ENCODE data around the gene HYAL2.
A peak's percentile ranks its signal among the peaks of the same experiment; 100 is the strongest.

Gene HYAL2

DNA sequence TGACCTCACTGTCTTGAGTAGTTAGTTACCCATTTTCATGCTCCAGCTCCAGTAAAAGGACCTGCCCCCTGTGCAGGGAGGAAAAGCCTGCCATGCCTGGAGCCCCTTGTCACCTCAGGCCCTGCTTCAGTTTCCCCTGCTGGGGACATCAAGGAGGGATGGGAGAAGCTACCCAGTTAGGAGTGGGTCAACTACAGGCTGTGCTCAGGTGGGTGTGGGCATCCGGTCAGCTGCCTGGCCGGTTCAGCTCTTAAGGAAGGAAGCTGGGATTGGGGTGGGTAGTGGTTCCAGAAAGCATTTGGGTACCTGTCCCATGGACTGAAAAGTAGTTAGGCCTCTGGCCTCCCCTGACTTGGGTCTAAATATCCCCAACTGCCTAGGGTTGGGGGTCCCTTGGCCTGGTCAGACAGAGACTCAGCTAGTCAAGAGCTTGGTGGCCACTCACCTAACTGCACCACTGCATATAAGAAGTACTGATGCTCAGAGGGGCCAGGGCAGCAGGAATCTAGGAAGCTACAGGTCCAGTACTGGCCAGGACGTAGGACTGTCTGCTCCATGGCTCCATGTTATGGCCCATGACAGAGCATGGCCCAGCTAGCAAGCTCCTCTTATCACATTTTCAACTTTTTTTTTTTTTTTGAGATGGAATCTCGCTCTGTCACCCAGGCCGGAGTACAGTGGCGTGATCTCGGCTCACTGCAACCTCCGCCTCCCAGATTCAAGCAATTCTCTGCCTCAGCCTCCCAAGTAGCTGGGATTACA lies 43.1 kb downstream of the HYAL2 start:
- Histone ChIP-seq H3K4me3 (ENCODE audit: low read depth, low read length) (no peak overlapping the region), H3K36me3 (ENCODE audit: control insufficient read depth, insufficient read depth, low read length) (no peaks in the 10 kb centered on the region), H3K27me3 (ENCODE audit: control insufficient read depth, insufficient read depth, low read length) (peaks cover 33% of the 10 kb centered on the region), H3K9me3 (ENCODE audit: control insufficient read depth, insufficient read depth, low read length) (no peaks in the 10 kb centered on the region), H3K4me1 (ENCODE audit: control insufficient read depth, insufficient read depth, low read length) (peaks cover 4% of the 10 kb centered on the region; the same call in 1 of the 2 replicates), H3K27ac (ENCODE audit: low read depth, low read length) (no peak overlapping the region), H3K9ac (ENCODE audit: low read depth, low read length) (no peak overlapping the region)

DNA sequence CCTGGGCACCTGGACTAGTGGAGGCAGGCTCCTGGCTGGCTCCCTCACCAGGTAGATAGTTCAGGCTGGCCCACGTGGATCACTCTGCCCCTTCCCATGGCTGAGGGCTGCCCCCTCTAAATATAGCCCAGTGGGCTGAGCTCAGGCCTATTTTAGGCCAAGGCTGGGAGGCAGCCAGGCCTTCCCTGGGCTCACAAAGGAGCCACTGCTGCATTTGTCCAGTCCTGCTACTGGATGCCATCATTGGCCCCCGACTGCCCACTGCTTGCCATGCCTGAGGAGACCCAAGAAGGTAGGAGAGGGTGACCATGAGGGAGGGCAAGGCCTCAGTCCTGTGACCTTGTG lies 43.7 kb downstream of the HYAL2 start, which contains the start of gene LSMEM2:
Gene LSMEM2, plus strand, starts transcription at position 208 of the 345 bp plus-strand sequence. Its CDS starts 27 bp downstream, at position 235.
- Histone ChIP-seq H3K36me3 (ENCODE audit: control insufficient read depth, insufficient read depth, low read length) (no peaks in the 10 kb centered on the region), H3K4me3 (ENCODE audit: low read depth, low read length) (no peak within 1 kb of the TSS), H3K9me3 (ENCODE audit: control insufficient read depth, insufficient read depth, low read length) (no peaks in the 10 kb centered on the region), H3K27ac (ENCODE audit: low read depth, low read length) (no peak within 1 kb of the TSS), H3K9ac (ENCODE audit: low read depth, low read length) (no peak within 1 kb of the TSS), H3K27me3 (ENCODE audit: control insufficient read depth, insufficient read depth, low read length) (peaks cover 38% of the 10 kb centered on the region), H3K4me1 (ENCODE audit: control insufficient read depth, insufficient read depth, low read length) (peaks cover 4% of the 10 kb centered on the region; the same call in 1 of the 2 replicates)

DNA sequence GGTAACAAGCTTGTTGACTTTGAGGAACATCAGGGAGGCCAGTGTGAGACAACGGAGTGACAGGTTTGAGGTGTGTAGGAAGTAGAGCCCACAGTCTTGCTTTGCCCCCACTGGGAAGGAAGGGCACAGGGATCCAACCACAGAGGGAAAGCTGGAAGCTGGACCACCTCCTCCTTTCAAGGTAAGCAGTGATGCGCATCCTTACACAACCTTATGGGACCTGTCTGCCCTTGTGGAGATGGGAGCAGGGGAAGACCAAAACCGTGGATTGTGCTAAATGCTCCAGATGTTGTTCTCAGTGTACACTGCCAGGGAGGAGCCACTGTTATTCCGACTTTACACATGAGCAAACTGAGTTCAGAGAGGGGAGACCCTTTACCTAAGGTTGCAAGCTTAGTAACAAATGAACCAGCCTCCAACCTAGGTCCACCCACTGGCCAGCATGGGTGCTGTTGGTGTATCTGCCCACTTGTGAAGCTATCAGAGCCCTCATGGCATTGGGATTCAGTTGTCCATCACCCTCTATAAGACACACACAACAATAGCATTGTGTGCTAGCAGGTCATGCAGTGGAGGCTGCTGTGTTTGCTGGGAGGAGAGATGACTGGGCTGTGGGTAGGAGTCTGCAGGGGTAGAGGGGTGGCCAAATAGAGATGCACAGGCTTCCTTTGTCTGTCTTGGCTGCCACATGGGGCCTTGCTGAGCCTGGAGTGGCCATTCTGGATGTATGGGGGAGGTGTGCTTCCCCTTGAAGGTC lies 44.2 kb downstream of the HYAL2 start:
- peaks cover 44% of the 10 kb centered on the region for H3K27me3 ChIP-seq (ENCODE audit: control insufficient read depth, insufficient read depth, low read length)
- no peak overlapping the region for H3K9ac ChIP-seq (ENCODE audit: low read depth, low read length)
- H3K9me3 ChIP-seq (ENCODE audit: control insufficient read depth, insufficient read depth, low read length) = no peaks in the 10 kb centered on the region
- H3K27ac ChIP-seq (ENCODE audit: low read depth, low read length) = no peak overlapping the region
- H3K4me3 ChIP-seq (ENCODE audit: low read depth, low read length) = no peak overlapping the region
- no peaks in the 10 kb centered on the region for H3K36me3 ChIP-seq (ENCODE audit: control insufficient read depth, insufficient read depth, low read length)
- H3K4me1 ChIP-seq (ENCODE audit: control insufficient read depth, insufficient read depth, low read length) = peaks cover 4% of the 10 kb centered on the region; the same call in 1 of the 2 replicates

DNA sequence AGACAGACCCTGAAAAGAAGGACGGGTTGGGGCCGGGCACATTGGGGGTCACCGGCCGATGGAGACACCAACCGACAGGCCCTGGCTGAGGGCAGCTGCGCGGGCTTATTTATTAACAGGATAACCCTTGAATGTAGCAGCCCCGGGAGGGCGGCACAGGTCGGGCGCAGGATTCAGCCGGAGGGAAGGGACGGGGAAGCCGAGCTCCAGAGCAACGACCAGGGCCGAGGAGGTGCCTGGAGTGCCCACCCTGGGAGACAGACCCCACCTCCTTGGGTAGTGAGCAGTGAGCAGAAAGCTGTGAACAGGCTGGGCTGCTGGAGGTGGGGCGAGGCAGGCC lies 45.8 kb downstream of the HYAL2 start:
- no peak overlapping the region for H3K27ac ChIP-seq (ENCODE audit: low read depth, low read length)
- H3K9ac ChIP-seq (ENCODE audit: low read depth, low read length) = no peak overlapping the region
- no peaks in the 10 kb centered on the region for H3K36me3 ChIP-seq (ENCODE audit: control insufficient read depth, insufficient read depth, low read length)
- H3K4me1 ChIP-seq (ENCODE audit: control insufficient read depth, insufficient read depth, low read length) = peaks cover 4% of the 10 kb centered on the region; the same call in 1 of the 2 replicates
- H3K27me3 ChIP-seq (ENCODE audit: control insufficient read depth, insufficient read depth, low read length) = peaks cover 47% of the 10 kb centered on the region
- H3K9me3 ChIP-seq (ENCODE audit: control insufficient read depth, insufficient read depth, low read length) = no peaks in the 10 kb centered on the region
- H3K4me3 ChIP-seq (ENCODE audit: low read depth, low read length) = no peak overlapping the region

DNA sequence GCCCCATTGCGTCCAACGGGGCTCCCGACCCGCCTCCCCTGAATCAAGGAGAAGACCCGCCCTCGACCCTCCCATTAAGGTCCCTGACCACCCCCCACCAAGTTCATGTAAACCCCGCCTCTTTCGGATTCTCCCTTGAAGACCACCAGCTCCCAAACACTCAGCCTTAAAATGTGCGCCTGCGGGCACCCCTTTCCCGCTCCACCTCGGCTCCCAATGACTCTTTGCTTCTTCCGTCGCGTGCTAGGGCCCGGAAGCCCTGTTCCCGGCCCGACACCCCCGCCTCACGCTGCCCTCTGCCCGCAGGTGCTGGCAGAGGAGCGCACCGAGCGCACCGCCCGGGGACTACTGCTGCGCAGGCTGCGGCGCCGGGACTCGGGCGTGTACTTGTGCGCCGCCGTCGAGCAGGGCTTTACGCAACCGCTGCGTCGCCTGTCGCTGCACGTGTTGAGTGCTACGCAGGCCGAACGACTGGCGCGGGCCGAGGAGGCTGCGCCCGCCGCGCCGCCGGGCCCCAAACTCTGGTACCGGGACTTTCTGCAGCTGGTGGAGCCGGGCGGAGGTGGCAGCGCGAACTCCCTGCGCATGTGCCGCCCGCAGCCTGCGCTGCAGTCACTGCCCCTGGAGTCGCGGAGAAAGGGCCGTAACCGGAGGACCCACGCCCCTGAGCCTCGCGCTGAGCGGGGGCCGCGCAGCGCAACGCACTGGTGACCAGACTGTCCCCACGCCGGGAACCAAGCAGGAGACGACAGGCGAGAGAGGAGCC lies 46.4 kb downstream of the HYAL2 start:
- Histone ChIP-seq H3K27ac (ENCODE audit: low read depth, low read length) (no peak overlapping the region), H3K4me1 (ENCODE audit: control insufficient read depth, insufficient read depth, low read length) (peaks cover 4% of the 10 kb centered on the region; the same call in 1 of the 2 replicates), H3K9me3 (ENCODE audit: control insufficient read depth, insufficient read depth, low read length) (no peaks in the 10 kb centered on the region), H3K9ac (ENCODE audit: low read depth, low read length) (no peak overlapping the region), H3K27me3 (ENCODE audit: control insufficient read depth, insufficient read depth, low read length) (peaks cover 47% of the 10 kb centered on the region), H3K4me3 (ENCODE audit: low read depth, low read length) (peak overlapping the region; percentile 62; the same call in 1 of the 2 replicates), H3K36me3 (ENCODE audit: control insufficient read depth, insufficient read depth, low read length) (no peaks in the 10 kb centered on the region)

DNA sequence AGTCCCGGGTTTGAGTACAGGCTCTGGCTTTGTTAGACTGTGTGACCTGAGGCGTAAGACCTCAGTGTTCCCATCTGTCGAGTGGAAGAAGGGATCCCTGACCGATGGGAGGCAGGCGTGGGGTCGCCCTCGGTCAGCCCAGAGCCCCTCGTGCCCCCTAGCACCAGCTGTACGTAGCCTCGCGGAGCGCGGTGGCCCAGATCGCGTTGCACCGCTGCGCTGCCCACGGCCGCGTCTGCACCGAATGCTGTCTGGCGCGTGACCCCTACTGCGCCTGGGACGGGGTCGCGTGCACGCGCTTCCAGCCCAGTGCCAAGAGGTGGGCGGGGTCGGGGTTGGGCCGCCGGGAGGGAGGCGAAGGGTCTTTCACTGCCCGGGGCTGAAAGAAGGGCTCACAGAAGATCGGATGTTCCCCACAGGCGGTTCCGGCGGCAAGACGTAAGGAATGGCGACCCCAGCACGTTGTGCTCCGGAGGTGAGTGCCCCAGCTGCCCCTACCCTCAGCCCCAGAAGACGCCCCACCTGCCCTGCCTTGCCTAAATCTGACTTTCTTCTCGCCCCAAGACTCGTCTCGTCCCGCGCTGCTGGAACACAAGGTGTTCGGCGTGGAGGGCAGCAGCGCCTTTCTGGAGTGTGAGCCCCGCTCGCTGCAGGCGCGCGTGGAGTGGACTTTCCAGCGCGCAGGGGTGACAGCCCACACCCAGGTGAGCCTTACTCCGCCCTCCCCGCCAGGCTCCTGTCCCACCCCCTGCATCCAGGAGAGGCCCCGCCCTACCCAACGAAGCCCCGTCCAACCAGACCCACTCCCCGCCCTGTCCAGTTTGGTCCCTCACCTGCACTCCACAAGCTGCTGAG lies 47.2 kb downstream of the HYAL2 start:
- Histone ChIP-seq H3K9ac (ENCODE audit: low read depth, low read length) (no peak overlapping the region), H3K4me3 (ENCODE audit: low read depth, low read length) (peak overlapping the region; percentile 62), H3K27me3 (ENCODE audit: control insufficient read depth, insufficient read depth, low read length) (peaks cover 47% of the 10 kb centered on the region), H3K4me1 (ENCODE audit: control insufficient read depth, insufficient read depth, low read length) (peaks cover 4% of the 10 kb centered on the region; the same call in 1 of the 2 replicates), H3K27ac (ENCODE audit: low read depth, low read length) (no peak overlapping the region), H3K9me3 (ENCODE audit: control insufficient read depth, insufficient read depth, low read length) (no peaks in the 10 kb centered on the region), H3K36me3 (ENCODE audit: control insufficient read depth, insufficient read depth, low read length) (no peaks in the 10 kb centered on the region)

DNA sequence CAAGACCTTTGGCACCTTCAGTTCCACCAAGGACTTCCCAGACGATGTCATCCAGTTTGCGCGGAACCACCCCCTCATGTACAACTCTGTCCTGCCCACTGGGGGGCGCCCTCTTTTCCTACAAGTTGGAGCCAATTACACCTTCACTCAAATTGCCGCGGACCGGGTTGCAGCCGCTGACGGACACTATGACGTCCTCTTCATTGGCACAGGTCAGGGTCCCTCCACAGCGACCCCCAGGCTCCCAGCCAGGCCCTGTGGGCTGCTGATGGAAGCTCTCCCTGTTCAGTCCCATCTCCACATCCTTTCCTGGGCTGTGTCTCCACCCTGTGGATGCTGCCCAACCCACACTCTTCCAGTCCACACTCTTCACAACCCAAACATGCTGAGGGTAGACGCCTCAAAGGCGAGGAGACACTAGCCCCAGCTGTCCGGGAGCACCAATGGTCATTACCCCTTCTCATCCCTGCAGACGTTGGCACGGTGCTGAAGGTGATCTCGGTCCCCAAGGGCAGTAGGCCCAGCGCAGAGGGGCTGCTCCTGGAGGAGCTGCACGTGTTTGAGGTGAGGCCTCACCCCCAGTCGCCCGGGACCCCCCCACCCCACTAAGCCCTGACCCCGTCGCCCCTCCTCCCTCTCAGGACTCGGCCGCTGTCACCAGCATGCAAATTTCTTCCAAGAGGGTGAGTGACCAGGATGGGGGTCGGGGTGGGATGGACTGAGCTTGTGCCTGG lies 48.0 kb downstream of the HYAL2 start:
- Histone ChIP-seq H3K4me1 (ENCODE audit: control insufficient read depth, insufficient read depth, low read length) (peaks cover 5% of the 10 kb centered on the region; the same call in 1 of the 2 replicates), H3K9me3 (ENCODE audit: control insufficient read depth, insufficient read depth, low read length) (no peaks in the 10 kb centered on the region), H3K9ac (ENCODE audit: low read depth, low read length) (no peak overlapping the region), H3K4me3 (ENCODE audit: low read depth, low read length) (peak overlapping the region; percentile 62; the same call in 1 of the 2 replicates), H3K36me3 (ENCODE audit: control insufficient read depth, insufficient read depth, low read length) (no peaks in the 10 kb centered on the region), H3K27ac (ENCODE audit: low read depth, low read length) (no peak overlapping the region), H3K27me3 (ENCODE audit: control insufficient read depth, insufficient read depth, low read length) (peaks cover 47% of the 10 kb centered on the region)

DNA sequence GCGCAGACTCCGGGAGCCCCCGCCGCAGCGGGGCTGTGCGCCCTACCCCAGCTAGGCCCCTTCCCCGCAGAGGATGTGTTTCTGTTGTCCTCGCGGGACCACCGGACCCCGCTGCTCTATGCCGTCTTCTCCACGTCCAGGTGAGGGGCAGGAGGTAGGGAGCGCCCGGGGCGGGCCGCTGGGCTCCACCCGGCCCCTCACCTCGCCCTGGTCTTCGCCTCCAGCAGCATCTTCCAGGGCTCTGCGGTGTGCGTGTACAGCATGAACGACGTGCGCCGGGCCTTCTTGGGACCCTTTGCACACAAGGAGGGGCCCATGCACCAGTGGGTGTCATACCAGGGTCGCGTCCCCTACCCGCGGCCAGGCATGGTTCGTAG lies 48.9 kb downstream of the HYAL2 start:
- Histone ChIP-seq H3K9ac (ENCODE audit: low read depth, low read length) (no peak overlapping the region), H3K4me1 (ENCODE audit: control insufficient read depth, insufficient read depth, low read length) (peaks cover 13% of the 10 kb centered on the region; the same call in 1 of the 2 replicates)

DNA sequence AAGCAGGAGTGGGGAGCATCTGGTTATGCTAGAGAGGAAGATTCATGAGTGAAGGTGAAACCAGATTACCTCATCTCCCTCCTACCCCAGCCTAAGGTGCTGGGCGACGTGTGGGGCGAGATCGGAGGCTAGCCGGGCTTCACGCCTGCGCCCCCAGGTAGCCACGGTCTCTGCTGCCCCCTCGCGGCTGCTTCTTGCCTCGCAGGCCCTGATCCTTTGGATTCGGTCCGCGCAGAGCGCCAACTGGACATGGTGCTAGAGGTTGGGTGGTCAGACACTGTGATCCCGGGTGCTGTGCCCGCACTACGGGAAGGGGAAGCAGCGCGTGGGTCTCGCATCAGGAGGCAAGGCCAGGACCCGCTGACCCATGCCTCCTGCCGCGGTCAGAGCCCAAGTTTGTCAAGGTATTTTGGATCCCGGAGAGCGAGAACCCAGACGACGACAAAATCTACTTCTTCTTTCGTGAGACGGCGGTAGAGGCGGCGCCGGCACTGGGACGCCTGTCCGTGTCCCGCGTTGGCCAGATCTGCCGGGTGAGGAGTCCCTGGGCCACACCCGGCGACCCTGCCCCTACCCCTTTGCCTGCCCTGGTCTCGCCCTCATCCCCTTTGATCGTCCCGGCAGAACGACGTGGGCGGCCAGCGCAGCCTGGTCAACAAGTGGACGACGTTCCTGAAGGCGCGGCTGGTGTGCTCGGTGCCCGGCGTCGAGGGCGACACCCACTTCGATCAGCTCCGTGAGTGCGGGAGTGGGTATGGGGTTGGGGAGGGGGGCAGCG lies 49.4 kb downstream of the HYAL2 start:
- H3K4me3 ChIP-seq (ENCODE audit: low read depth, low read length) = peak overlapping the region; percentile 23; the same call in 1 of the 2 replicates
- no peak overlapping the region for H3K27ac ChIP-seq (ENCODE audit: low read depth, low read length)
- H3K9ac ChIP-seq (ENCODE audit: low read depth, low read length) = no peak overlapping the region
- H3K9me3 ChIP-seq (ENCODE audit: control insufficient read depth, insufficient read depth, low read length) = no peaks in the 10 kb centered on the region
- peaks cover 46% of the 10 kb centered on the region for H3K27me3 ChIP-seq (ENCODE audit: control insufficient read depth, insufficient read depth, low read length)
- peaks cover 14% of the 10 kb centered on the region; the same call in 1 of the 2 replicates for H3K4me1 ChIP-seq (ENCODE audit: control insufficient read depth, insufficient read depth, low read length)
- H3K36me3 ChIP-seq (ENCODE audit: control insufficient read depth, insufficient read depth, low read length) = no peaks in the 10 kb centered on the region

More for the DNA sequence above, 48.9 kb downstream of the HYAL2 start:
- Histone ChIP-seq H3K27ac (ENCODE audit: low read depth, low read length) (no peak overlapping the region), H3K4me3 (ENCODE audit: low read depth, low read length) (no peak overlapping the region), H3K9me3 (ENCODE audit: control insufficient read depth, insufficient read depth, low read length) (no peaks in the 10 kb centered on the region), H3K36me3 (ENCODE audit: control insufficient read depth, insufficient read depth, low read length) (no peaks in the 10 kb centered on the region), H3K27me3 (ENCODE audit: control insufficient read depth, insufficient read depth, low read length) (peaks cover 47% of the 10 kb centered on the region)

Data from HUES48 (cell line).